HG03045 (cell line): ENCODE measurements around the gene LRRC23.
"Not testable (repeated sequence)": the region's sequence is repeated elsewhere in the genome, so short reads cannot be mapped to it uniquely, and the experiment has no call there.

ENCODE experiments used
- ATAC-seq: cut with Tn5 transposase; IDR thresholded peaks from one replicate; pipeline ENCODE4 v1.9.1; 2021; ENCODE audit warnings: mild to moderate bottlenecking, moderate library complexity; ENCODE audit not compliant: unreplicated experiment

LRRC23 gene

DNA sequence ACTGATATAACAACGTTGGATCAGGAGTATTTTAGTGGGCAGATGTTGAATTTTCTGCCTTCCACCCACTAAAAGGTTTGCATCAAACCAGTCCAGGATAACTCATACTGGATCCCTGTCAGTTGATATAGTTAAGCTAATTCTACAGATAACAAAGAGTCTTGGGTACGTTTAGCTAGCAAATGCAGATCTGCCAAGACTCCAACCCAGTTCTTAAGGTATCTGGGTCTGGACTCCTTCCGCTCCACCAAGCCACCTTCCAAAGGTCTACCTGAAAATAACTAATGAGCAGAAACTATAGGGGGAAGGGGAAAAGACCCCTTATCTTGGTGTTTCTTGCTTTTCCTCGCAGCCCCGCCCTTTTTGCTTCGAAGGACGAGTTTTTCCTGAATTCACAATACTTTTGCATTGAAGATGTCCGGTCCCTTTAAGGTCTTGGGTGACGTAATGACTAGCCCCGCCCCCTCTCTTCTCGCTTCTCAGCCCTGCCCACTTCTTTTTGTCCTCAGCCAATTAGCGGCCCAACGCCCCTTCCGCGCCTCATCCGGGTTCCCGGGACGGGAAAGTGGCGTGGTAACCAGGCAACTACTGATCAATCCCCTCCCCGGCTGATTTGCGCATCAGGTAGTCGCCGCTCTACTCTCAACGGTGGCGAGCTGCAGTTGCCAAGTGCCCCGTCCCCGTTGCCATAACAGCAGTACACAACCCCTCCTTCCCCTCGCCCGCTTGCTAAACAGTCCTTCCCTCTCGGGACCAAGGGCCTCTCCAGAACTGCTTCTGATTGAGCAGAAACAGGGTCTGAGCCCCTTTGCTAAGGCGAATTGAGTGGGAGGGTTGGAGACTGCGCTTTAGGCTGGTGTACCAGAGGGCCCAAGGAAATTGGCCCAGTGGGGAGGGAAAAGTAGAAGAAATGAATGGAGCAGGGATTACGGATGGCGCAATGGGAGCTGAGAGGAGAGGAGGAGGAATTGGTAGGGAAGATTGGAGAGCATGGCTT lies at the start of gene LRRC23:
LRRC23 (plus strand) TSS at position 543 of the 997 bp plus-strand sequence. CDS start 812 bp downstream, outside the sequence.
- peak; percentile 95 for ATAC-seq

GRCh38 chr12:6855322-6855721 lies 49.3 kb upstream of the LRRC23 start:
- no peak for ATAC-seq

DNA sequence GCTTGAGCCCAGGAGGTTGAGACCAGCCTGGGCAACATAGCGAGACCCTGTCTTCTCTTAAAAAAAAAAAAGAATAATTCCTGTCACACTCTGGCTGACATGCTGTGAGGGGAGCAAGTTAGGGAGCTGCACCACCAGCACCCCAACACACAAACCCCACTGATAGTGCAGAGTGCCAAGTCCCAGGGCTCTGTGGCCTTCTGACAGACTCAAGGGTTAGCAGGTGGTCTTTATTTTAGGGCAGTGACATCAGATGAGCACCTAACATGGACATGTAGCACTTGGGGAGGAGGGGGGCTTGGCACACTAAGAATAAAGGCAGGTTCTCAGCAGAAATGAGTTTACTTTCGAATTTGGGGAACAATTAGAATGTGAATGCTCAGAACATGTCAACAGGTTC lies 45.8 kb upstream of the LRRC23 start:
- no peak for ATAC-seq

DNA sequence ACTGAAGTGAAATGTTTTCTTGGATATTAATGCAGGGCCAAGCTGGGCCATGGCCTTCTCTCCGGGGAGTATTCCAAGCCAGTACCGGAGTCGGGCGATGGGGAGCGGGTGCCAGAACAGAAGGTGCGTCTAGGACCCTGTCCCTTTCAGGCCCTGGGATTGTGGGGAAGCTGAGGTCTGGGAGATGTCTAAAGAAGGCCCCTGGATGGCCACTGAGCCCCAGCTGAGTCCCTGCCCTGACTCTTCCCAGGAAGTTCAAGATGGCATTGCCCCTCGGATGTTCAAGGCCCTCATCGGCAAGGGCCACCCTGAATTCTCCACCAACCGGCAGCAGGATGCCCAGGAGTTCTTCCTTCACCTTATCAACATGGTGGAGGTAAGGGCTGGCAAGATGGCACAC lies 44.5 kb upstream of the LRRC23 start:
- ATAC-seq: no peak

GRCh38 chr12:6860942-6861341 lies 43.7 kb upstream of the LRRC23 start:
- ATAC-seq: no peak

GRCh38 chr12:6861391-6861790 lies 43.2 kb upstream of the LRRC23 start:
- no peak for ATAC-seq

- ATAC-seq: no peak
These were observed 41.6 kb upstream of the LRRC23 start for GRCh38 chr12:6863033-6863432.

- ATAC-seq: no peak
These were observed 40.9 kb upstream of the LRRC23 start for GRCh38 chr12:6863586-6864321.

GRCh38 chr12:6865307-6865706 lies 39.3 kb upstream of the LRRC23 start:
- not testable (repeated sequence) for ATAC-seq

DNA sequence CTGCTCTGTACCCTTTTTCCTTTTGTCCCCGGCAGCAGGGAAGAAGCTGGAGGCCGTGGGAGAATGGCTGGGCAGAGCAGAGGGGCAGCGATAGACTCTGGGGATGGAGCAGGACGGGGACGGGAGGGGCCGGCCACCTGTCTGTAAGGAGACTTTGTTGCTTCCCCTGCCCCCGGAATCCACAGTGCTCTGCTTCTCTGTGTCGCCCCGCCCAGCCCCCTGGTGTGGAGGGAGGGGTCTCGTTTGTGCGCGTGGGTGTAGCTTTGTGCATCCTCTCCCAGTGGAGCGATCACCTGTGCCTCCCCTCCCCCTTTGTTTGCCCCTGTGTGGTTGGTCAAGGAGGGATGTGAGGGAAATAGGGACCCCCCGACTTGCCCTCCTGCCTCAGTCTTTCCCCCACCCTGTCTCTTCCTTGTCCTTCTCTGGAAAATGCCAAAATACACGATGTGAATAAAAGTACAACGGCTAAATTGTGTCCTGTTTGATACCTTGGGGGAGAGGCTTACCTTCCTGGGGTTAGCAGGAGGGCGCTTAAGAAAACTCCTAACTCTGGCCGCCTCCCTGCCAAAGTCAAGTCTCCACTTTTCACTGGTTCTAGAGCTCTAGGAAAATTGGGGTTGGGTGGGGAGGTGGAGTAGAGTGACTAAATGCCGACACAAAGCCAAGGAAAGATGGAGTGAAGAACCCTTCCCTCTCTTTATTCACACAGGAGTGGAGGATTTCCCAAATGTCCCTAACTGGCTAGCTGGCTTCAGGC lies 38.3 kb upstream of the LRRC23 start:
- ATAC-seq: no peak

- peak; percentile 8 for ATAC-seq
These were observed 37.7 kb upstream of the LRRC23 start for GRCh38 chr12:6866920-6867412.

DNA sequence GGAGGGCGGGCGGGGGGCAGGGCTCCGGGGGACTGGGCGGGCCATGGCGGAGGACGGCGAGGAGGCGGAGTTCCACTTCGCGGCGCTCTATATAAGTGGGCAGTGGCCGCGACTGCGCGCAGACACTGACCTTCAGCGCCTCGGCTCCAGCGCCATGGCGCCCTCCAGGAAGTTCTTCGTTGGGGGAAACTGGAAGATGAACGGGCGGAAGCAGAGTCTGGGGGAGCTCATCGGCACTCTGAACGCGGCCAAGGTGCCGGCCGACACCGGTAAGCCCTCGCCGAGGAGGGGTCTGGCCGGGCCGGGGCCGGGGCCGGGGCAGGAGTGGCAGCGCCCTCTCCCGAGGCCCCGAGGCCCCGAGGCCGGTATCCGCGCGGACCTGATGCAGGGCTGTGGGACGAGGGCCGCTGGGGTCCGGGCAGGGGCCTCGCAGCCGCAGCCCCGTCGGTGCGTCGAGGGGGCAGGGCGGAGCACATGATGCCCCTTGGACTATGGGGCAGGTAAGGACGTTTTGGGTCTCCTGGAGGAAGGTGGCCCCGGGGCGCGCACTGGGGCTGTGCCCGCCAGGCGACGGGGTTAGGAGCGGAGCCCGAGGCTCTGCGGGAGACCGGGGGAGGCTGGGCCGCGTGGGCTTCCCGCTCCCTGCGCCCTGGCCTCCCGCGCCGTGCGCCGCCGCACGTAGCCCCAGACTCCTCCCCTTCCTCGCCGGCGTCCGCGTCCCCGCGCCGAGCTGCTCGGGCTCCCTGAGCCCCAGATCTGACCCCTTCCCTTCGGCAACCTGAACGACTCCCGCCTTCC lies 37.0 kb upstream of the LRRC23 start, which contains the start of gene TPI1:
TPI1 (plus strand) TSS at position 119 of the 798 bp plus-strand sequence; CDS start at position 155, 36 bp downstream.
- ATAC-seq: peak; percentile 55

DNA sequence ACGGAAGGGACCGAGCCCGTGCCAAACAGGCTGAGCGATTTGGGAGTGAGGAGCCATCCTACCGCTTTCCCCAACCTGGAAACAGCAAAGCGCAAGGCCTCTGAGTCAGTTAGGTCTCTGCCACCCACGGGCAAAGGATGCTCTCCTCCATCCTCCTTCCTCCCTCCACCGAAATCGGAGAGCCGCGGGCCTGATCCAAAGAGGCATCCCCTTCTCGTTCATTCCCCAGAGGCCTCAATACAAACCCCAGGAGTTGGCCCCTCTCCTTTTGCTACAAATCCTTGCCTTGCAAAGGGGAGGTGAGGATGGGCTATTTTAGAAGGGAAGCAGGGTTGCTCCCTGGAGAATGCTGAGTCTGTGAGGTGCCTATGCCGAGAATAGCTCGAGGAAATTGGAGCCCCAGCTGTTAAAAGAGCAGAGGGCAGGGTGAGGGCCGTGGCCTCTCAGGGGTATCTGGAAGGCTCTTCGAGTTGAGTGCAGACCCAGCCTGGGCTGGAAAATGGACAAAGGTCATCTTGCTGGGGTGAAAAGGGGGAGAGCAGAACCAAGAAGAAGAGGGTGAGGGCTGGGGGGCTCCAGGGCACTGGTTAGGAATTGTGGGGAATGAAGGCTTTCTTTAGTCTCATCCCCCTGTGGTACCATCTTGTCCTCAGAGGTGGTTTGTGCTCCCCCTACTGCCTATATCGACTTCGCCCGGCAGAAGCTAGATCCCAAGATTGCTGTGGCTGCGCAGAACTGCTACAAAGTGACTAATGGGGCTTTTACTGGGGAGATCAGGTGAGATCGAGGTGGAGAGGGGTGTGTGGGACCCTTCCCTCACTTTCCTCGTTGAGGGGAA lies 36.2 kb upstream of the LRRC23 start:
- no peak for ATAC-seq

GRCh38 chr12:6869049-6870021 lies 35.3 kb upstream of the LRRC23 start:
- no peak for ATAC-seq

DNA sequence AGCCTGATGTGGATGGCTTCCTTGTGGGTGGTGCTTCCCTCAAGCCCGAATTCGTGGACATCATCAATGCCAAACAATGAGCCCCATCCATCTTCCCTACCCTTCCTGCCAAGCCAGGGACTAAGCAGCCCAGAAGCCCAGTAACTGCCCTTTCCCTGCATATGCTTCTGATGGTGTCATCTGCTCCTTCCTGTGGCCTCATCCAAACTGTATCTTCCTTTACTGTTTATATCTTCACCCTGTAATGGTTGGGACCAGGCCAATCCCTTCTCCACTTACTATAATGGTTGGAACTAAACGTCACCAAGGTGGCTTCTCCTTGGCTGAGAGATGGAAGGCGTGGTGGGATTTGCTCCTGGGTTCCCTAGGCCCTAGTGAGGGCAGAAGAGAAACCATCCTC lies 34.3 kb upstream of the LRRC23 start:
- ATAC-seq: not testable (repeated sequence)

GRCh38 chr12:6871052-6871957 lies 33.3 kb upstream of the LRRC23 start:
- ATAC-seq: no peak
